ENCODE results near the gene PIP5KL1. TPM values are rescaled to one million over a fixed set of nuclear protein-coding genes. Genes with fewer than 3 reads are reported as not detected.

PIP5KL1 gene
- total and polyA plus RNA-seq, 2 experiments from 2014 or later = 13.4 to 19.5 TPM

- no peaks in the 10 kb centered on the region for H3F3A ChIP-seq (replicated peaks; ENCODE audit: low read depth)
- no peak overlapping the region for H3K4me2 ChIP-seq
- ATAC-seq = no peak
- H3K27me3 Mint-ChIP-seq (ENCODE audit: insufficient read depth, low read depth, poor library complexity) = peaks cover 13% of the 10 kb centered on the region
- H3K4me1 Mint-ChIP-seq = peaks cover 9% of the 10 kb centered on the region
- no peak overlapping the region for H3K4me3 Mint-ChIP-seq
- H3K79me2 ChIP-seq (replicated peaks; ENCODE audit: insufficient read depth) = peaks cover 30% of the 10 kb centered on the region
- no peaks in the 10 kb centered on the region for H3K36me3 ChIP-seq (ENCODE audit: insufficient read depth)
- H3K9me2 ChIP-seq (ENCODE audit: insufficient read depth) = no peaks in the 10 kb centered on the region
- DNase-seq (ENCODE audit: low spot score) = no peak
- no peaks in the 10 kb centered on the region; the same call in 1 of the 2 replicates for H3K4me1 ChIP-seq (ENCODE audit: insufficient read depth)
- H3K36me3 Mint-ChIP-seq (ENCODE audit: low read depth) = peaks cover 19% of the 10 kb centered on the region
- H2AFZ ChIP-seq = no peak overlapping the region
- H4K20me1 ChIP-seq (replicated peaks; ENCODE audit: insufficient read depth) = peaks cover 12% of the 10 kb centered on the region
- no peak for TF ChIP-seq POLR2AphosphoS5 (IDR thresholded peaks at IDR 0.05; ENCODE audit: low read depth)
- TF ChIP-seq REST (IDR thresholded peaks at IDR 0.05; ENCODE audit: unreplicated experiment) = no peak
- TF ChIP-seq JUNB (IDR thresholded peaks at IDR 0.05; ENCODE audit: unreplicated experiment) = no peak
- TF ChIP-seq STAT1 (IDR thresholded peaks at IDR 0.05; ENCODE audit: unreplicated experiment) = no peak
- no peak for TF ChIP-seq CREB1 (CRISPR knock-in tag; IDR thresholded peaks at IDR 0.05; ENCODE audit: low read depth)
- no peak for TF ChIP-seq ZNF462 (CRISPR knock-in tag; IDR thresholded peaks at IDR 0.05)
- TF ChIP-seq EZH2phosphoT487 (IDR thresholded peaks at IDR 0.05; ENCODE audit: unreplicated experiment) = no peak
- no peak for TF ChIP-seq EZH2 (IDR thresholded peaks at IDR 0.05; ENCODE audit: low read depth, unreplicated experiment)
- H3K4me3 ChIP-seq = no peak overlapping the region
- no peaks in the 10 kb centered on the region for H3K9me3 Mint-ChIP-seq
- H3K27ac Mint-ChIP-seq = no peak overlapping the region
- no peak overlapping the region for H3K27ac ChIP-seq (ENCODE audit: low read depth)
- no peaks in the 10 kb centered on the region for H3K27me3 ChIP-seq (ENCODE audit: insufficient read depth)
Observed at GRCh38 chr9:127949827-127950512, 19.4 kb upstream of the PIP5KL1 start.
